Keratinocyte (primary cell): ENCODE results near the gene CA11. TPM values are rescaled to one million over a fixed set of nuclear protein-coding genes. Genes with fewer than 3 reads are reported as not detected.

Experiments
- DNase-seq: peaks from one replicate; pipeline ENCODE4 v3.0.0-alpha.2; 2011; ENCODE audit warnings: low read depth, missing footprints, low spot score
- FAIRE-seq: peaks from 2 replicates; lab custom pipeline; 2011; peaks lifted over from hg19 to GRCh38; lab: Jason Lieb, UNC
- H2AFZ ChIP-seq: 2 replicates; pipeline ENCODE4 v1.6.0; 2012; ENCODE audit warnings: low read length, control low read depth, inconsistent platforms; ENCODE audit not compliant: control insufficient read depth
- H3K27ac ChIP-seq: 2 replicates; pipeline ENCODE4 v1.5.1; 2011; ENCODE audit warnings: low read length; ENCODE audit not compliant: control insufficient read depth, insufficient read depth
- H3K27me3 ChIP-seq: 3 replicates; pipeline ENCODE4 v1.6.0; 2011; ENCODE audit warnings: low read length; ENCODE audit not compliant: control insufficient read depth, insufficient read depth; ENCODE audit errors: extremely low read depth
- H3K36me3 ChIP-seq, 2 experiments: 2 replicates in 1 of 2; 3 replicates in 1 of 2; pipeline ENCODE4 v1.5.1; 2011; ENCODE audit warnings: low read length in 2 of 2, mild to moderate bottlenecking in 1 of 2; ENCODE audit not compliant: control insufficient read depth in 2 of 2, insufficient read depth in 2 of 2; ENCODE audit errors: extremely low read depth in 1 of 2
- H3K4me1 ChIP-seq: 3 replicates; pipeline ENCODE4 v1.5.1; 2011; ENCODE audit warnings: low read length; ENCODE audit not compliant: control insufficient read depth, insufficient read depth; ENCODE audit errors: extremely low read depth
- H3K4me2 ChIP-seq: 3 replicates; pipeline ENCODE4 v1.6.0; 2011; ENCODE audit warnings: low read depth, low read length; ENCODE audit not compliant: control insufficient read depth, insufficient read depth; ENCODE audit errors: extremely low read depth
- H3K4me3 ChIP-seq, 3 experiments: fragments of 200-600 bp in 1 of 3; sonication (generic) in 1 of 3; 2 replicates in 2 of 3; 3 replicates in 1 of 3; pipeline ENCODE4 v1.5.1; 2011 to 2016; ENCODE audit warnings: low read length in 3 of 3, mild to moderate bottlenecking in 3 of 3, control low read depth in 2 of 3, inconsistent platforms in 1 of 3, low read depth in 1 of 3, mixed read lengths in 1 of 3, mixed run types in 1 of 3, moderate library complexity in 1 of 3; ENCODE audit not compliant: control insufficient read depth in 2 of 3, insufficient read depth in 2 of 3; ENCODE audit errors: extremely low read depth in 1 of 3
- H3K79me2 ChIP-seq: 2 replicates; pipeline ENCODE4 v1.6.0; 2012; ENCODE audit warnings: low read length; ENCODE audit not compliant: control insufficient read depth, insufficient read depth
- H3K9ac ChIP-seq: 3 replicates; pipeline ENCODE4 v1.6.0; 2011; ENCODE audit warnings: low read length; ENCODE audit not compliant: control insufficient read depth, insufficient read depth; ENCODE audit errors: extremely low read depth
- H3K9me1 ChIP-seq: 3 replicates; pipeline ENCODE4 v1.6.0; 2011; ENCODE audit warnings: low read length; ENCODE audit not compliant: control insufficient read depth, insufficient read depth; ENCODE audit errors: extremely low read depth
- H3K9me3 ChIP-seq: 2 replicates; pipeline ENCODE4 v1.5.1; 2012; ENCODE audit warnings: low read depth, low read length; ENCODE audit not compliant: control insufficient read depth
- H4K20me1 ChIP-seq: 3 replicates; pipeline ENCODE4 v1.6.0; 2011; ENCODE audit warnings: low read length; ENCODE audit not compliant: control insufficient read depth, insufficient read depth; ENCODE audit errors: extremely low read depth
- CTCF ChIP-seq, 3 experiments: IDR thresholded peaks in 1 of 3; conservative IDR thresholded peaks in 1 of 3; optimal IDR thresholded peaks in 1 of 3; 2 replicates in 2 of 3; 3 replicates in 1 of 3; pipeline versions ENCODE3 to v1.5.1; 2011; ENCODE audit warnings: low read length in 3 of 3, mild to moderate bottlenecking in 3 of 3, moderate library complexity in 2 of 3, control low read depth in 1 of 3, inconsistent platforms in 1 of 3; ENCODE audit not compliant: insufficient read depth in 2 of 3; ENCODE audit errors: extremely low read depth in 1 of 3
- EZH2 ChIP-seq: IDR thresholded peaks from one replicate; pipeline ENCODE4 v1.6.1; 2012; ENCODE audit warnings: inconsistent platforms, mild to moderate bottlenecking, low read length, moderate library complexity
- dilution Hi-C: fragments of 300-500 bp; cut with MboI; formaldehyde crosslinking; loops from one replicate; pipeline ENCODE4 v1.7.0; 2020; ENCODE audit warnings: low sequenced_read_pairs; ENCODE audit not compliant: extremely low pct_ligation_motif_present
- polyA plus RNA-seq, 5 experiments: library from polyadenylated mRNA; depleted of rRNA in 3 of 5; stranded (reverse) in 3 of 5; stranded (forward) in 1 of 5; unstranded in 1 of 5; fragments of >200 nt; gene quantifications; 1 replicate in 1 of 5; 2 replicates in 3 of 5; 3 replicates in 1 of 5; pipeline versions ENCODE4 v1.2.1 to v1.2.3, GENCODE V29; 2011 to 2012; ENCODE audit warnings: missing spikeins in 2 of 5, low read depth in 1 of 5, low replicate concordance in 1 of 5

Gene CA11
- polyA plus RNA-seq, 1 donor (not counting 4 experiments of a cell fraction or from before 2014, with no cell fraction given): 1.6 TPM

GRCh38 chr19:48641850-48642249, 4.1 kb downstream of the CA11 start:
- Histone ChIP-seq H3K4me2 (no peak overlapping the region), H3K27me3 (peaks cover 5% of the 10 kb centered on the region), H3K4me3 (no peak overlapping the region), H3K9ac (no peak overlapping the region), H3K27ac (no peak overlapping the region), H3K9me1 (no peaks in the 10 kb centered on the region), H4K20me1 (no peaks in the 10 kb centered on the region), H3K79me2 (no peaks in the 10 kb centered on the region), H3K4me1 (peaks cover 29% of the 10 kb centered on the region), H3K9me3 (no peaks in the 10 kb centered on the region), H2AFZ (no peak overlapping the region), H3K36me3 (no peaks in the 10 kb centered on the region)
- FAIRE-seq (no peak), DNase-seq (no peak)
- dilution Hi-C loops: no loop called here
- TF ChIP-seq CTCF (optimal IDR thresholded peaks at IDR 0.05 in 1 of 3, IDR thresholded peaks at IDR 0.05 in 1 of 3, conservative IDR thresholded peaks at IDR 0.05 in 1 of 3; ENCODE audit: extremely low read depth in 1 of 3, insufficient read depth in 2 of 3, low read length in 3 of 3): no peak
- TF ChIP-seq EZH2: no peak

DNA sequence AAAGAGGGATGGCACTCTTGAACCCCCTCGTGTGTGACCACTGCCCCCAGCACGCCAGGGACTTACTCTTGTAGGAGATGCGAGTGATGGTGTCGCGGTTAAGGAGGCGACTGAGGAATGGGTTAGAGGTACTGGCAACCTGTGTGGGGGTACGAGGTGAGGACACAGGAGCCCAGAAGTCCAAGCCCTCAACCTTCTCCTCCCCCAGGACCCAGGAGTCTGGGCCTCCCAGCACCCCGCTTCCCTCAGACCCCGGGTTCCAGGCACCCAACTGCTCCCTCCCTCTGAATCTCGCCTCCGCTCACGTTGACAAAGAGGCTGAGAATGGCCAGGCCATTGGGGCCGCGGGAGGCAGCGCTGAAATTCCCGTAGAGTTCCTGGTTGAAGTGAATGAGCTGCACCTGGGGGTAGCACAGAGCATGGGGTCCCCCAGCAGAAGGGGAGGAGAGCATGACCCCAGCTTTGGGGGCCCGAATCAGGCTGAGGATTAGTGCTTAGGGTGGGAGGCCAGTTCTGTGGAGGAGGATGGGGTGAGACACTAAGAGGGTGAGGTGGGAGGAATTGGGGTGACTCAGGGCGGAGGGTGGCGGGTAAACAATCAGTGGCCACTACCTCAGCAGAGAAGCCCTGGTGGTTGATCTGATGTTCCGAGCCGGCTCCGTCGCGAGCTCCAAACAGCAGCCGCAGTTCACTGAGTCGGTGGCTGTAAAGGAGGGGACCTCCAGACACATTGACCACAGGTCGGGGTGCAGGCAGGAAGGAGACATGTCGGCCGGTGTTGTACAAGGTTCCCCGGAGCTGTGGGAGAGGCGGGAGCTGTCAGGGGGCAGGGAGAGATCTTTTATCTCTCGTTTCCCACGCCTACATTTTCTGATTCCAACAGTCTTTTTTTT, 6.3 kb downstream of the CA11 start:
- FAIRE-seq (no peak), DNase-seq (no peak)
- H3K9ac ChIP-seq: peak overlapping the region; percentile 50
- no peaks in the 10 kb centered on the region for H3K36me3 ChIP-seq
- peak overlapping the region; percentile 90 for H2AFZ ChIP-seq
- peak overlapping the region; percentile 71 for H3K4me2 ChIP-seq
- H3K27me3 ChIP-seq: no peaks in the 10 kb centered on the region
- H3K9me1 ChIP-seq: no peaks in the 10 kb centered on the region
- peaks cover 33% of the 10 kb centered on the region for H3K4me1 ChIP-seq
- no peaks in the 10 kb centered on the region for H4K20me1 ChIP-seq
- H3K27ac ChIP-seq: no peak overlapping the region
- no peak for TF ChIP-seq EZH2
- no peak for TF ChIP-seq CTCF (optimal IDR thresholded peaks at IDR 0.05 in 1 of 3, IDR thresholded peaks at IDR 0.05 in 1 of 3, conservative IDR thresholded peaks at IDR 0.05 in 1 of 3; ENCODE audit: extremely low read depth in 1 of 3, insufficient read depth in 2 of 3, low read length in 3 of 3)
- H3K79me2 ChIP-seq: no peaks in the 10 kb centered on the region
- H3K9me3 ChIP-seq: no peaks in the 10 kb centered on the region
- dilution Hi-C loops: no loop called here
- H3K4me3 ChIP-seq: peak overlapping the region in 2 of 3 experiments; percentile 38 to 46
